Endodermal cell (in vitro differentiated cells): Measurements from ENCODE around the gene EHD4. TPM values are rescaled to one million over a fixed set of nuclear protein-coding genes. Genes with fewer than 3 reads are reported as not detected.

Experiments
- DNase-seq: peaks from one replicate; pipeline ENCODE4 v3.0.0-alpha.2; 2017
- H3K27ac ChIP-seq: 2 replicates; pipeline ENCODE4 v1.5.1; 2013; ENCODE audit warnings: mild to moderate bottlenecking, low read depth, low read length, moderate library complexity
- H3K27me3 ChIP-seq: 2 replicates; pipeline ENCODE4 v1.6.1; 2013; ENCODE audit warnings: mild to moderate bottlenecking, low read length, moderate library complexity; ENCODE audit not compliant: insufficient read depth, control insufficient read depth, poor library complexity, severe bottlenecking
- H3K36me3 ChIP-seq: 2 replicates; pipeline ENCODE4 v1.7.0; 2013; ENCODE audit warnings: mild to moderate bottlenecking, low read length, moderate library complexity; ENCODE audit not compliant: control insufficient read depth, insufficient read depth
- H3K4me1 ChIP-seq: one replicate; pipeline ENCODE4 v1.7.0; 2013; ENCODE audit warnings: low read length; ENCODE audit not compliant: control insufficient read depth, insufficient read depth
- H3K4me3 ChIP-seq: 2 replicates; pipeline ENCODE4 v1.5.1; 2013; ENCODE audit warnings: mild to moderate bottlenecking, low read length, moderate library complexity
- H3K9ac ChIP-seq: 2 replicates; pipeline ENCODE4 v1.6.1; 2013; ENCODE audit warnings: mild to moderate bottlenecking, low read length, moderate library complexity; ENCODE audit not compliant: poor library complexity, severe bottlenecking; ENCODE audit errors: extremely low read depth
- H3K9me3 ChIP-seq: 2 replicates; pipeline ENCODE4 v1.6.1; 2013; ENCODE audit warnings: mild to moderate bottlenecking, low read length, moderate library complexity; ENCODE audit not compliant: control insufficient read depth
- H3K27ac Mint-ChIP-seq: 2 replicates; pipeline ENCODE4 v1.8.0; 2020; ENCODE audit warnings: mixed read lengths
- H3K27me3 Mint-ChIP-seq: 2 replicates; pipeline ENCODE4 v1.8.0; 2021; ENCODE audit warnings: mild to moderate bottlenecking, mixed read lengths; ENCODE audit not compliant: insufficient read depth
- H3K36me3 Mint-ChIP-seq: 2 replicates; pipeline ENCODE4 v1.8.0; 2020; ENCODE audit warnings: low read depth, mixed read lengths
- H3K4me1 Mint-ChIP-seq: 2 replicates; pipeline ENCODE4 v1.8.0; 2020; ENCODE audit warnings: mixed read lengths
- H3K4me3 Mint-ChIP-seq: 2 replicates; pipeline ENCODE4 v1.8.0; 2020; ENCODE audit warnings: mild to moderate bottlenecking, moderate library complexity, mixed read lengths
- H3K9me3 Mint-ChIP-seq: 2 replicates; pipeline ENCODE4 v1.8.0; 2020; ENCODE audit warnings: mild to moderate bottlenecking, mixed read lengths
- CTCF ChIP-seq: fragments of 200-600 bp; sonication (generic); conservative IDR thresholded peaks from 2 replicates; pipeline ENCODE4 v1.5.0; 2021; ENCODE audit warnings: antibody characterized with exemption, mild to moderate bottlenecking
- WGBS, 2 experiments: methylation state at CpG; one replicate each; pipeline versions ENCODE4 v1.1.5 to v1.1.7; 2013; ENCODE audit warnings: missing lambda C conversion rate in 2 of 2, mixed read lengths in 1 of 2; ENCODE audit not compliant: insufficient coverage in 1 of 2, insufficient read length in 1 of 2; 5-methylcytosine and 5-hydroxymethylcytosine counted together
- total RNA-seq, 2 donors: library from RNA; stranded (reverse); fragmentation: NEBNext Ultra II Directional in 1 of 2; extraction: Animal tissue kit (Norgen Biotek cat#: 25700) in 1 of 2; gene quantifications; 2 replicates in 1 of 2; 3 replicates in 1 of 2; pipeline ENCODE4 v1.2.1, GENCODE V29; 2021

The EHD4 gene
- total RNA-seq, 2 donors from 2014 or later, result 16.9 to 17.3 TPM

GRCh38 chr15:41930221-41930866 is 42.0 kb downstream of the EHD4 start:
- peaks cover 9% of the 10 kb centered on the region for H3K36me3 Mint-ChIP-seq

GRCh38 chr15:41928637-41929620 is 43.4 kb downstream of the EHD4 start:
- 92% methylated on average over 13 to 16 of the region's 16 CpGs for WGBS, 2 experiments
- Mint-ChIP-seq H3K27me3 (no peaks in the 10 kb centered on the region), H3K36me3 (peaks cover 12% of the 10 kb centered on the region), H3K9me3 (no peaks in the 10 kb centered on the region), H3K4me3 (no peak overlapping the region), H3K4me1 (peaks cover 41% of the 10 kb centered on the region), H3K27ac (no peak overlapping the region)
- Histone ChIP-seq H3K9me3 (no peaks in the 10 kb centered on the region), H3K27ac (no peak overlapping the region), H3K4me3 (no peak overlapping the region), H3K27me3 (no peaks in the 10 kb centered on the region), H3K4me1 (peaks cover 12% of the 10 kb centered on the region), H3K36me3 (peaks cover 12% of the 10 kb centered on the region), H3K9ac (no peak overlapping the region)
- no peak for DNase-seq
- TF ChIP-seq CTCF, result no peak

More at GRCh38 chr15:41930221-41930866, 42.0 kb downstream of the EHD4 start:
- Mint-ChIP-seq H3K4me3 (no peak overlapping the region), H3K4me1 (peaks cover 52% of the 10 kb centered on the region), H3K27ac (no peak overlapping the region), H3K27me3 (no peaks in the 10 kb centered on the region), H3K9me3 (no peaks in the 10 kb centered on the region)
- TF ChIP-seq CTCF, result no peak
- no peaks in the 10 kb centered on the region for H3K9me3 ChIP-seq
- no peak overlapping the region for H3K4me3 ChIP-seq
- H3K9ac ChIP-seq, result no peak overlapping the region
- WGBS, 2 experiments, result 93 to 94% methylated on average over 7 to 8 of the region's 8 CpGs
- DNase-seq, result no peak
- H3K27me3 ChIP-seq, result no peaks in the 10 kb centered on the region
- peaks cover under 1% of the 10 kb centered on the region for H3K36me3 ChIP-seq
- H3K27ac ChIP-seq, result no peak overlapping the region
- peaks cover 12% of the 10 kb centered on the region for H3K4me1 ChIP-seq

- no peak for TF ChIP-seq CTCF
- Histone ChIP-seq H3K9me3 (no peaks in the 10 kb centered on the region), H3K4me3 (no peak overlapping the region), H3K36me3 (peaks cover 15% of the 10 kb centered on the region), H3K4me1 (peaks cover 8% of the 10 kb centered on the region), H3K27me3 (no peaks in the 10 kb centered on the region), H3K27ac (no peak overlapping the region), H3K9ac (no peak overlapping the region)
- Mint-ChIP-seq H3K4me3 (no peak overlapping the region), H3K9me3 (no peaks in the 10 kb centered on the region), H3K36me3 (peaks cover 12% of the 10 kb centered on the region), H3K27ac (no peak overlapping the region), H3K27me3 (no peaks in the 10 kb centered on the region), H3K4me1 (peaks cover 33% of the 10 kb centered on the region)
- WGBS, 2 experiments, result 84 to 100% methylated on average over 1 to 6 of the region's 6 CpGs
- no peak for DNase-seq
These were observed 44.3 kb downstream of the EHD4 start for GRCh38 chr15:41928100-41928499.
